ENCODE data around the gene SHANK3.
A peak's percentile ranks its signal among the peaks of the same experiment; 100 is the strongest.

Gene SHANK3

GRCh38 chr22:50711446-50712340 is 39.1 kb downstream of the SHANK3 start:
- H3K4me3 ChIP-seq, result no peak overlapping the region
- no peak overlapping the region for H3K27ac ChIP-seq
- TF ChIP-seq CTCF (IDR thresholded peaks at IDR 0.05), result no peak
- no peak for DNase-seq (ENCODE audit: low spot score)

- TF ChIP-seq CTCF (IDR thresholded peaks at IDR 0.05), result no peak
- H3K4me3 ChIP-seq, result no peak overlapping the region
- H3K27ac ChIP-seq, result no peak overlapping the region
- DNase-seq (ENCODE audit: low spot score), result no peak
Observed at GRCh38 chr22:50712341-50713007, 39.9 kb downstream of the SHANK3 start.

- H3K4me3 ChIP-seq, result no peak overlapping the region
- no peak overlapping the region for H3K27ac ChIP-seq
- no peak for TF ChIP-seq CTCF (IDR thresholded peaks at IDR 0.05)
- no peak for DNase-seq (ENCODE audit: low spot score)
Observed at GRCh38 chr22:50713008-50713385, 40.4 kb downstream of the SHANK3 start.

- Histone ChIP-seq H3K4me3 (no peak overlapping the region), H3K27ac (no peak overlapping the region)
- no peak for DNase-seq (ENCODE audit: low spot score)
- TF ChIP-seq CTCF (IDR thresholded peaks at IDR 0.05), result no peak
Observed at GRCh38 chr22:50713571-50714056, 41.0 kb downstream of the SHANK3 start.

- H3K4me3 ChIP-seq, result no peak overlapping the region
- no peak for TF ChIP-seq CTCF (IDR thresholded peaks at IDR 0.05)
- H3K27ac ChIP-seq, result peak overlapping the region in 1 of 2 donors; percentile 28
- no peak for DNase-seq (ENCODE audit: low spot score)
Observed at GRCh38 chr22:50714150-50714549, 41.5 kb downstream of the SHANK3 start.

- no peak for DNase-seq (ENCODE audit: low spot score)
- Histone ChIP-seq H3K27ac (peak overlapping the region in 1 of 2 donors; percentile 28), H3K4me3 (no peak overlapping the region)
- no peak for TF ChIP-seq CTCF (IDR thresholded peaks at IDR 0.05)
Observed at GRCh38 chr22:50714631-50715179, 42.1 kb downstream of the SHANK3 start.
